GM12878 (cell line): Measurements from ENCODE around the gene PSMB8. TPM values are rescaled to one million over a fixed set of nuclear protein-coding genes. Genes with fewer than 3 reads are reported as not detected.

Experiments
- BMI1 ChIP-seq: fragments of 450-650 bp; IDR thresholded peaks from 2 replicates; pipeline ENCODE4 v1.6.1; 2016; ENCODE audit warnings: mild to moderate bottlenecking, moderate library complexity, borderline replicate concordance
- CHD2 ChIP-seq: IDR thresholded peaks from 2 replicates; pipeline ENCODE4 v1.6.1; 2011; ENCODE audit warnings: low read depth, low read length, improper control_type of control experiment, borderline replicate concordance
- E4F1 ChIP-seq: fragments of 450-650 bp; IDR thresholded peaks from 2 replicates; pipeline ENCODE4 v1.6.1; 2018; ENCODE audit warnings: borderline replicate concordance, mild to moderate bottlenecking; ENCODE audit not compliant: partially characterized antibody
- EP300 ChIP-seq, 2 experiments: fragments of 150-350 bp in 1 of 2; IDR thresholded peaks; 2 replicates each; pipeline ENCODE4 v1.6.1; 2011 to 2012; ENCODE audit warnings: low read depth in 2 of 2, low read length in 2 of 2, borderline replicate concordance in 1 of 2, improper control_type of control experiment in 1 of 2, inconsistent platforms in 1 of 2; ENCODE audit not compliant: control insufficient read depth in 1 of 2
- MYB ChIP-seq: fragments of 150-350 bp; IDR thresholded peaks from 2 replicates; pipeline ENCODE4 v1.6.1; 2014; ENCODE audit warnings: mild to moderate bottlenecking, low read depth, low read length, borderline replicate concordance
- NFXL1 ChIP-seq: fragments of 450-650 bp; IDR thresholded peaks from 2 replicates; pipeline ENCODE4 v1.6.1; 2017; ENCODE audit warnings: antibody characterized with exemption, mild to moderate bottlenecking, borderline replicate concordance
- NR2F1 ChIP-seq: fragments of 450-650 bp; conservative IDR thresholded peaks from 2 replicates; pipeline ENCODE4 v1.6.1; 2017; ENCODE audit warnings: mild to moderate bottlenecking
- POLR2AphosphoS5 ChIP-seq: IDR thresholded peaks from 2 replicates; pipeline ENCODE4 v1.6.1; 2011; ENCODE audit warnings: mild to moderate bottlenecking, low read length, inconsistent platforms
- RUNX3 ChIP-seq: IDR thresholded peaks from 2 replicates; pipeline ENCODE4 v1.6.1; 2012; ENCODE audit warnings: low read length, inconsistent platforms
- SKIL ChIP-seq: fragments of 450-650 bp; IDR thresholded peaks from 2 replicates; pipeline ENCODE4 v1.6.1; 2017; ENCODE audit warnings: mild to moderate bottlenecking, low read depth, inconsistent platforms; ENCODE audit not compliant: poor library complexity, severe bottlenecking
- SMAD5 ChIP-seq: IDR thresholded peaks from 2 replicates; pipeline ENCODE4 v1.6.1; 2016; ENCODE audit warnings: antibody characterized with exemption, low read depth
- WRNIP1 ChIP-seq: IDR thresholded peaks from 2 replicates; pipeline ENCODE4 v1.6.1; 2011; ENCODE audit warnings: low read depth, low read length, improper control_type of control experiment, borderline replicate concordance
- ZBTB40 ChIP-seq: fragments of 450-650 bp; IDR thresholded peaks from 2 replicates; pipeline ENCODE4 v1.6.1; 2016; ENCODE audit warnings: mild to moderate bottlenecking, moderate library complexity, borderline replicate concordance
- ZNF207 ChIP-seq: fragments of 450-650 bp; IDR thresholded peaks from 2 replicates; pipeline ENCODE4 v1.6.1; 2014; ENCODE audit warnings: antibody characterized with exemption, mild to moderate bottlenecking, borderline replicate concordance
- polyA plus RNA-seq, 11 experiments: library from polyadenylated mRNA; depleted of rRNA in 4 of 11; unstranded in 6 of 11; stranded (reverse) in 5 of 11; fragments of >200 nt; fragmentation: Nextera tagmentation in 4 of 11; fragmentation: Illumina TruSeq in 1 of 11; extraction: Ambion mirVana in 4 of 11; extraction: Trizol in 1 of 11; gene quantifications; 1 replicate in 1 of 11; 2 replicates in 10 of 11; pipeline versions ENCODE4 v1.2.1 to v1.2.3, GENCODE V29; 2011 to 2016; ENCODE audit warnings: inconsistent platforms in 2 of 11, missing spikeins in 2 of 11, low read depth in 1 of 11
- total RNA-seq, 4 experiments: library from RNA; depleted of rRNA in 3 of 4; stranded (reverse); fragments of >200 nt in 3 of 4; fragmentation: Illumina TruSeq in 1 of 4; extraction: Trizol in 1 of 4; gene quantifications; 2 replicates each; pipeline versions ENCODE4 v1.2.1 to v1.2.3, GENCODE V29; 2013 to 2021
- TF ChIP-seq, protein P1 (sequence below): fragments of 450-650 bp; formaldehyde crosslinking; IDR thresholded peaks from 2 replicates; pipeline ENCODE4 v1.5.0; 2022; ENCODE audit warnings: mild to moderate bottlenecking, missing genetic modification characterization

The PSMB8 gene
- total and polyA plus RNA-seq, 10 of the 15 experiments (the other 5 are each of a cell fraction or from before 2014, with no cell fraction given): 304 to 557 (median 379) TPM

DNA sequence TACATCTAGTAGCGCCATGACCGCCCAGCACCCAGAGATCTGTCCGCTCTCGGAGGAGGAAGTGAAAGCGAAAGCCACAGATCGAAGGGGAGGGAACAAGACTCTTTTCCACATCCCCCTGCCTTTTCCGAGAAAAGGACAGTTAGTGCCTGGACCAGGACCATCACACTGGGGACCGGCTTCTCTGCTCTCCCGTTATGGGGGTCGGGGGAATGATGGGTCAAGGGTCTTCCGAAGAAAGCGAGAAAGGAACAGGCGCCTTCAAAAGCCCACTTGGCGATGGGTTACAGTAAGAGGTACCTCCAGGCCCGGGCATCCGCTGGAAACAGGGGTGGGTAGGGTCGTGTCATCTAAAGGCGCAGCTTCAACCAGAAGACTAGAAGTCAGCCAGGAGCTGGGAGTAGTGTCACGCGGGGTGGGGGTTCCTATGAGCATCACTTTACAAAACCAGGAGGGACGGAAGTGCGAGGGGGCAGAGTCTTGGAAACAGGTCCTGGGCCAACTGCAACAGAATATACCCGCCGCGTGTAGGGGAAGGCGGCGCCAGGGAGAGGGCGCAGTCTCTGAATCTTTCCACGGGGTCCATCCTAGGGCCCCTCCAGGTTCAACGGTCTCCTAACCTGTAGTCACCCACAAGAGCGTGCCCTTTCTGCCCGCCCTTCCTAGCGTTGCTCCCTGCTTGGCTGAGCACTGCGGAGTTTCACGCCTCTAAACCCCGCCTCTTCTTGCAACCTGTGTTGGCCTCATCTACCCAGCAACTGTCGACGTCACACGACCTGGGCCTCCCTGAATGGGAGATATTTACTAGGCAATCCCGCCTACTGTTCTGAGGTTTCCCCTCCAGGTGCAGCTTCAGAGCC, at the start of gene PSMB8 (continued):
- TF ChIP-seq ZBTB40 (no peak), RUNX3 (no peak), EP300 (IDR thresholded peaks at IDR 0.05; ENCODE audit: borderline replicate concordance in 1 of 2, control insufficient read depth in 1 of 2, low read depth in 2 of 2, low read length in 2 of 2) (peak in 1 of 2 experiments; percentile 57; a peak in 1 of 4 replicates), SMAD5 (peak; percentile 58), NFXL1 (no peak), MYB (no peak), CHD2 (peak; percentile 54; the same call in 1 of the 2 replicates), SKIL (peak; percentile 19), NR2F1 (peak; percentile 72; the same call in 1 of the 2 replicates), BMI1 (no peak), WRNIP1 (no peak), POLR2AphosphoS5 (peak; percentile 97), E4F1 (peak; percentile 55), ZNF207 (0 out of 2 replicates have a peak, but pooled peaks have one; percentile 21)
- TF ChIP-seq, protein P1, sequence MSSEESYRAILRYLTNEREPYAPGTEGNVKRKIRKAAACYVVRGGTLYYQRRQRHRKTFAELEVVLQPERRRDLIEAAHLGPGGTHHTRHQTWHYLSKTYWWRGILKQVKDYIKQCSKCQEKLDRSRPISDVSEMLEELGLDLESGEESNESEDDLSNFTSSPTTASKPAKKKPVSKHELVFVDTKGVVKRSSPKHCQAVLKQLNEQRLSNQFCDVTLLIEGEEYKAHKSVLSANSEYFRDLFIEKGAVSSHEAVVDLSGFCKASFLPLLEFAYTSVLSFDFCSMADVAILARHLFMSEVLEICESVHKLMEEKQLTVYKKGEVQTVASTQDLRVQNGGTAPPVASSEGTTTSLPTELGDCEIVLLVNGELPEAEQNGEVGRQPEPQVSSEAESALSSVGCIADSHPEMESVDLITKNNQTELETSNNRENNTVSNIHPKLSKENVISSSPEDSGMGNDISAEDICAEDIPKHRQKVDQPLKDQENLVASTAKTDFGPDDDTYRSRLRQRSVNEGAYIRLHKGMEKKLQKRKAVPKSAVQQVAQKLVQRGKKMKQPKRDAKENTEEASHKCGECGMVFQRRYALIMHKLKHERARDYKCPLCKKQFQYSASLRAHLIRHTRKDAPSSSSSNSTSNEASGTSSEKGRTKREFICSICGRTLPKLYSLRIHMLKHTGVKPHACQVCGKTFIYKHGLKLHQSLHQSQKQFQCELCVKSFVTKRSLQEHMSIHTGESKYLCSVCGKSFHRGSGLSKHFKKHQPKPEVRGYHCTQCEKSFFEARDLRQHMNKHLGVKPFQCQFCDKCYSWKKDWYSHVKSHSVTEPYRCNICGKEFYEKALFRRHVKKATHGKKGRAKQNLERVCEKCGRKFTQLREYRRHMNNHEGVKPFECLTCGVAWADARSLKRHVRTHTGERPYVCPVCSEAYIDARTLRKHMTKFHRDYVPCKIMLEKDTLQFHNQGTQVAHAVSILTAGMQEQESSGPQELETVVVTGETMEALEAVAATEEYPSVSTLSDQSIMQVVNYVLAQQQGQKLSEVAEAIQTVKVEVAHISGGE (CRISPR knock-in tag): peak; percentile 30; the same call in 1 of the 2 replicates
